GM12892 (cell line): ENCODE measurements around the gene RAB21.

Experiments used
- POLR2A ChIP-seq: IDR thresholded peaks from 2 replicates; pipeline ENCODE4 v1.6.1; 2011; ENCODE audit warnings: low read depth, low read length, control low read depth
- POLR2AphosphoS5 ChIP-seq: IDR thresholded peaks from 2 replicates; pipeline ENCODE4 v1.6.1; 2011; ENCODE audit warnings: low read depth, low read length, control low read depth

- no peak for TF ChIP-seq POLR2AphosphoS5
- no peak for TF ChIP-seq POLR2A
These were observed 17.5 kb upstream of the RAB21 start for GRCh38 chr12:71737197-71737596.
